MM.1S (cell line): ENCODE data around the gene BBX.

Experiments
- DNase-seq: peaks from one replicate; pipeline ENCODE4 v3.0.0-alpha.2; 2015
- H2AFZ ChIP-seq: fragments of 300-600 bp; sonication (generic); 2 replicates; pipeline ENCODE4 v1.6.0; 2016; ENCODE audit warnings: antibody characterized with exemption, low read length
- H3F3A ChIP-seq: fragments of 300-600 bp; sonication (generic); 2 replicates; pipeline ENCODE4 v1.6.1; 2016; ENCODE audit warnings: mild to moderate bottlenecking, antibody characterized with exemption, low read length, moderate library complexity, mixed read lengths; ENCODE audit not compliant: insufficient read depth
- H3K27ac ChIP-seq: fragments of 300-600 bp; sonication (generic); 2 replicates; pipeline ENCODE4 v1.5.1; 2016; ENCODE audit warnings: mild to moderate bottlenecking, low read length
- H3K27me3 ChIP-seq: fragments of 300-600 bp; sonication (generic); replicated peaks from 2 replicates; pipeline ENCODE4 v1.6.0; 2016; ENCODE audit warnings: low read length; ENCODE audit not compliant: insufficient read depth
- H3K36me3 ChIP-seq: fragments of 300-600 bp; sonication (generic); replicated peaks from 2 replicates; pipeline ENCODE4 v1.6.1; 2016; ENCODE audit warnings: mild to moderate bottlenecking, low read length, mixed read lengths; ENCODE audit not compliant: insufficient read depth
- H3K4me1 ChIP-seq: fragments of 300-600 bp; sonication (generic); 2 replicates; pipeline ENCODE4 v1.6.1; 2016; ENCODE audit warnings: low read length, mixed read lengths
- H3K4me2 ChIP-seq: fragments of 300-600 bp; sonication (generic); 2 replicates; pipeline ENCODE4 v1.6.0; 2016; ENCODE audit warnings: low read depth, low read length
- H3K4me3 ChIP-seq: fragments of 300-600 bp; sonication (generic); 2 replicates; pipeline ENCODE4 v1.5.1; 2016; ENCODE audit warnings: low read length, mixed read lengths
- H3K79me2 ChIP-seq: fragments of 300-600 bp; sonication (generic); 2 replicates; pipeline ENCODE4 v1.6.1; 2016; ENCODE audit warnings: mixed run types, low read length, mixed read lengths
- H3K9ac ChIP-seq: fragments of 300-600 bp; sonication (generic); 2 replicates; pipeline ENCODE4 v1.6.1; 2016; ENCODE audit warnings: low read length, mixed read lengths
- H3K9me2 ChIP-seq: fragments of 300-600 bp; sonication (generic); replicated peaks from 2 replicates; pipeline ENCODE4 v1.6.1; 2016; ENCODE audit warnings: mild to moderate bottlenecking, low read length, mixed read lengths; ENCODE audit not compliant: insufficient read depth
- H3K9me3 ChIP-seq: fragments of 300-600 bp; sonication (generic); replicated peaks from 2 replicates; pipeline ENCODE4 v1.6.1; 2016; ENCODE audit warnings: mild to moderate bottlenecking, low read length, mixed read lengths; ENCODE audit not compliant: insufficient read depth
- H4K20me1 ChIP-seq: fragments of 300-600 bp; sonication (generic); 2 replicates; pipeline ENCODE4 v1.6.1; 2016; ENCODE audit warnings: mild to moderate bottlenecking, low read length, moderate library complexity, mixed read lengths; ENCODE audit not compliant: insufficient read depth
- EZH2 ChIP-seq: fragments of 300-600 bp; sonication (generic); optimal IDR thresholded peaks from 2 replicates; pipeline ENCODE3; 2017; ENCODE audit warnings: low read depth, mild to moderate bottlenecking, antibody characterized with exemption, low read length, mixed read lengths
- EZH2phosphoT487 ChIP-seq: fragments of 300-600 bp; sonication (generic); IDR thresholded peaks from 2 replicates; pipeline ENCODE4 v1.6.1; 2018; ENCODE audit warnings: antibody characterized with exemption, low read length
- TF ChIP-seq, protein P1 (sequence below): fragments of 300-600 bp; sonication (generic); IDR thresholded peaks from 2 replicates; pipeline ENCODE4 v1.5.1; 2016; ENCODE audit warnings: antibody characterized with exemption, low read length, mixed read lengths

Gene BBX

DNA sequence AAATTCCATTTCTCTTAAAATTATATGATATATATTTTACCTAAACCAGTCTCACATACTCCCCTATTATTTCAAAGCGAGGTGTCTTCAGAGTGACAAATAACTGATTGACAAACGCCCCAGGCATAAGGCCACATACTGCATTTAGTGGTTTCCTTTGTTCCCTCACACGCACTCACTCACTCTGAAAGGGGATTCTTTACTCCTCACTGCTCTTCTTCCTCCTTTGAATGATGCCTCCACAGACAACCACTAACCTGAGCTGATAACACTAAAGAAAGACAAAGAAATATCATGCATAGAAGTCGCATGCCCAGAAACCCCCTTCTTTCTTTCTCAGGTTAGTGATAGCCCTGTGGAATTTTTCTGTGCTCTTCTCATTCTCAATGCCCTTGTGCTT, 24.1 kb upstream of the BBX start:
- Histone ChIP-seq H3K36me3 (no peaks in the 10 kb centered on the region), H3F3A (no peaks in the 10 kb centered on the region), H4K20me1 (no peaks in the 10 kb centered on the region), H3K27ac (no peak overlapping the region), H2AFZ (no peak overlapping the region), H3K9me2 (no peaks in the 10 kb centered on the region), H3K4me1 (no peaks in the 10 kb centered on the region), H3K4me2 (no peak overlapping the region), H3K9me3 (no peaks in the 10 kb centered on the region), H3K79me2 (no peaks in the 10 kb centered on the region), H3K27me3 (no peaks in the 10 kb centered on the region), H3K4me3 (no peak overlapping the region), H3K9ac (no peak overlapping the region)
- DNase-seq: no peak
- TF ChIP-seq EZH2phosphoT487: no peak
- TF ChIP-seq EZH2: no peak
- TF ChIP-seq, protein P1, sequence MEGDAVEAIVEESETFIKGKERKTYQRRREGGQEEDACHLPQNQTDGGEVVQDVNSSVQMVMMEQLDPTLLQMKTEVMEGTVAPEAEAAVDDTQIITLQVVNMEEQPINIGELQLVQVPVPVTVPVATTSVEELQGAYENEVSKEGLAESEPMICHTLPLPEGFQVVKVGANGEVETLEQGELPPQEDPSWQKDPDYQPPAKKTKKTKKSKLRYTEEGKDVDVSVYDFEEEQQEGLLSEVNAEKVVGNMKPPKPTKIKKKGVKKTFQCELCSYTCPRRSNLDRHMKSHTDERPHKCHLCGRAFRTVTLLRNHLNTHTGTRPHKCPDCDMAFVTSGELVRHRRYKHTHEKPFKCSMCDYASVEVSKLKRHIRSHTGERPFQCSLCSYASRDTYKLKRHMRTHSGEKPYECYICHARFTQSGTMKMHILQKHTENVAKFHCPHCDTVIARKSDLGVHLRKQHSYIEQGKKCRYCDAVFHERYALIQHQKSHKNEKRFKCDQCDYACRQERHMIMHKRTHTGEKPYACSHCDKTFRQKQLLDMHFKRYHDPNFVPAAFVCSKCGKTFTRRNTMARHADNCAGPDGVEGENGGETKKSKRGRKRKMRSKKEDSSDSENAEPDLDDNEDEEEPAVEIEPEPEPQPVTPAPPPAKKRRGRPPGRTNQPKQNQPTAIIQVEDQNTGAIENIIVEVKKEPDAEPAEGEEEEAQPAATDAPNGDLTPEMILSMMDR: no peak

GRCh38 chr3:107506458-107506857, 16.3 kb upstream of the BBX start:
- H3K9me3 ChIP-seq: no peaks in the 10 kb centered on the region
- TF ChIP-seq EZH2: no peak
- TF ChIP-seq, protein P1: no peak
- no peak for TF ChIP-seq EZH2phosphoT487

GRCh38 chr3:107508331-107508730, 14.4 kb upstream of the BBX start:
- Histone ChIP-seq H3K27me3 (no peaks in the 10 kb centered on the region), H3K4me2 (no peak overlapping the region), H3K36me3 (no peaks in the 10 kb centered on the region), H4K20me1 (no peaks in the 10 kb centered on the region), H2AFZ (no peak overlapping the region), H3K9ac (no peak overlapping the region), H3K9me2 (no peaks in the 10 kb centered on the region), H3K27ac (no peak overlapping the region), H3F3A (no peaks in the 10 kb centered on the region), H3K79me2 (no peaks in the 10 kb centered on the region), H3K4me3 (no peak overlapping the region), H3K4me1 (peaks cover 8% of the 10 kb centered on the region), H3K9me3 (no peaks in the 10 kb centered on the region)
- DNase-seq: peak; percentile 43
- no peak for TF ChIP-seq EZH2
- TF ChIP-seq, protein P1: no peak
- no peak for TF ChIP-seq EZH2phosphoT487

More at GRCh38 chr3:107506458-107506857, 16.3 kb upstream of the BBX start:
- Histone ChIP-seq H4K20me1 (no peaks in the 10 kb centered on the region), H3K9me2 (no peaks in the 10 kb centered on the region), H3K4me2 (no peak overlapping the region), H3K4me3 (no peak overlapping the region), H3K79me2 (no peaks in the 10 kb centered on the region), H3F3A (no peaks in the 10 kb centered on the region), H3K9ac (no peak overlapping the region), H3K27me3 (no peaks in the 10 kb centered on the region), H3K27ac (no peak overlapping the region), H3K36me3 (no peaks in the 10 kb centered on the region), H2AFZ (no peak overlapping the region), H3K4me1 (peaks cover 8% of the 10 kb centered on the region)
- no peak for DNase-seq
